H9 (cell line): Measurements from ENCODE around the gene APOC1. TPM values are rescaled to one million over a fixed set of nuclear protein-coding genes. Genes with fewer than 3 reads are reported as not detected.

Experiments used
- DNase-seq: peaks from one replicate; pipeline ENCODE4 v3.0.0-alpha.2; 2017
- H2AFZ ChIP-seq: one replicate; pipeline ENCODE4 v1.6.1; 2013; ENCODE audit warnings: mild to moderate bottlenecking, low read length, control low read depth, moderate library complexity
- H2AK5ac ChIP-seq: 2 replicates; pipeline ENCODE4 v1.6.1; 2013; ENCODE audit warnings: low read length, control low read depth, mixed read lengths; ENCODE audit not compliant: insufficient read length
- H2BK120ac ChIP-seq: one replicate; pipeline ENCODE4 v1.6.1; 2013; ENCODE audit warnings: low read depth, mild to moderate bottlenecking, low read length, control low read depth, inconsistent platforms; ENCODE audit not compliant: poor library complexity, severe bottlenecking
- H2BK12ac ChIP-seq: 2 replicates; pipeline ENCODE4 v1.6.1; 2013; ENCODE audit warnings: low read length, control low read depth, mixed read lengths, low read depth; ENCODE audit not compliant: insufficient read length
- H2BK15ac ChIP-seq: 2 replicates; pipeline ENCODE4 v1.6.1; 2013; ENCODE audit warnings: low read depth, low read length, control low read depth
- H2BK20ac ChIP-seq: one replicate; pipeline ENCODE4 v1.6.1; 2013; ENCODE audit warnings: low read depth, mild to moderate bottlenecking, low read length, control low read depth, inconsistent platforms; ENCODE audit not compliant: poor library complexity, severe bottlenecking
- H2BK5ac ChIP-seq: 2 replicates; pipeline ENCODE4 v1.6.1; 2013; ENCODE audit warnings: low read length, control low read depth, mixed read lengths; ENCODE audit not compliant: insufficient read length
- H3K14ac ChIP-seq: 2 replicates; pipeline ENCODE4 v1.6.1; 2013; ENCODE audit warnings: low read length, control low read depth; ENCODE audit not compliant: insufficient read depth
- H3K18ac ChIP-seq: 2 replicates; pipeline ENCODE4 v1.6.1; 2013; ENCODE audit warnings: low read depth, mild to moderate bottlenecking, mixed read lengths, low read length, control low read depth; ENCODE audit not compliant: insufficient read length
- H3K23ac ChIP-seq: 2 replicates; pipeline ENCODE4 v1.6.1; 2013; ENCODE audit warnings: low read length, control low read depth, mixed read lengths, low read depth; ENCODE audit not compliant: insufficient read length
- H3K23me2 ChIP-seq: 2 replicates; pipeline ENCODE4 v1.6.1; 2013; ENCODE audit warnings: low read depth, mild to moderate bottlenecking, mixed read lengths, low read length, control low read depth; ENCODE audit not compliant: insufficient read length, poor library complexity, severe bottlenecking
- H3K27ac ChIP-seq: 2 replicates; pipeline ENCODE4 v1.5.1; 2013; ENCODE audit warnings: low read length, control low read depth, mixed read lengths, low read depth; ENCODE audit not compliant: insufficient read length
- H3K27me3 ChIP-seq: 2 replicates; pipeline ENCODE4 v1.6.1; 2013; ENCODE audit warnings: low read length, control low read depth, inconsistent platforms; ENCODE audit not compliant: insufficient read depth
- H3K4ac ChIP-seq: 2 replicates; pipeline ENCODE4 v1.6.1; 2013; ENCODE audit warnings: low read depth, mild to moderate bottlenecking, control low read depth, inconsistent platforms, low read length, moderate library complexity
- H3K4me1 ChIP-seq: 2 replicates; pipeline ENCODE4 v1.6.1; 2013; ENCODE audit warnings: low read length, control low read depth, inconsistent platforms; ENCODE audit not compliant: insufficient read depth
- H3K4me2 ChIP-seq: 2 replicates; pipeline ENCODE4 v1.6.1; 2013; ENCODE audit warnings: low read length, control low read depth, mixed read lengths; ENCODE audit not compliant: insufficient read length, insufficient read depth
- H3K56ac ChIP-seq: 2 replicates; pipeline ENCODE4 v1.6.1; 2013; ENCODE audit warnings: low read depth, mild to moderate bottlenecking, mixed read lengths, low read length, control low read depth; ENCODE audit not compliant: insufficient read length
- H3K79me1 ChIP-seq: 2 replicates; pipeline ENCODE4 v1.6.1; 2013; ENCODE audit warnings: low read depth, mild to moderate bottlenecking, moderate library complexity, low read length, control low read depth, inconsistent platforms; ENCODE audit not compliant: insufficient read depth, poor library complexity, severe bottlenecking
- H3K79me2 ChIP-seq: 2 replicates; pipeline ENCODE4 v1.6.1; 2013; ENCODE audit warnings: low read length, control low read depth, inconsistent platforms; ENCODE audit not compliant: insufficient read depth
- H3K9ac ChIP-seq: 2 replicates; pipeline ENCODE4 v1.6.1; 2013; ENCODE audit warnings: low read length, control low read depth, mixed read lengths; ENCODE audit not compliant: insufficient read length; ENCODE audit errors: extremely low read depth
- H3K9me3 ChIP-seq: one replicate; pipeline ENCODE4 v1.6.1; 2013; ENCODE audit warnings: low read depth, low read length, inconsistent platforms; ENCODE audit not compliant: control insufficient read depth
- H3T11ph ChIP-seq: one replicate; pipeline ENCODE4 v1.6.1; 2013; ENCODE audit warnings: mild to moderate bottlenecking, low read length, control low read depth, inconsistent platforms
- H4K20me1 ChIP-seq: one replicate; pipeline ENCODE4 v1.6.1; 2013; ENCODE audit not compliant: control insufficient read depth, insufficient read length, insufficient read depth
- H4K5ac ChIP-seq: 2 replicates; pipeline ENCODE4 v1.6.1; 2013; ENCODE audit warnings: low read depth, mild to moderate bottlenecking, mixed read lengths, low read length, control low read depth; ENCODE audit not compliant: insufficient read length
- H4K8ac ChIP-seq: replicated peaks from 2 replicates; pipeline ENCODE4 v1.6.1; 2013; ENCODE audit warnings: low read length, control low read depth, mixed read lengths, low read depth; ENCODE audit not compliant: insufficient read length
- H4K91ac ChIP-seq: 2 replicates; pipeline ENCODE4 v1.6.1; 2013; ENCODE audit warnings: low read depth, mild to moderate bottlenecking, moderate library complexity, mixed read lengths, low read length, control low read depth; ENCODE audit not compliant: insufficient read length
- H3K27ac Mint-ChIP-seq, 3 experiments: 2 replicates in 2 of 3; 3 replicates in 1 of 3; pipeline ENCODE4 v1.8.0; 2020 to 2021; ENCODE audit warnings: mixed read lengths in 3 of 3, mild to moderate bottlenecking in 1 of 3, moderate library complexity in 1 of 3
- H3K27me3 Mint-ChIP-seq: 2 replicates; pipeline ENCODE4 v1.8.0; 2021; ENCODE audit warnings: low read depth, mild to moderate bottlenecking, moderate library complexity, mixed read lengths
- H3K36me3 Mint-ChIP-seq, 3 experiments: 2 replicates in 2 of 3; 3 replicates in 1 of 3; pipeline ENCODE4 v1.8.0; 2020 to 2021; ENCODE audit warnings: low read depth in 3 of 3, mixed read lengths in 3 of 3; ENCODE audit not compliant: insufficient read depth in 1 of 3
- H3K4me1 Mint-ChIP-seq, 2 experiments: 2 replicates each; pipeline ENCODE4 v1.8.0; 2020; ENCODE audit warnings: mixed read lengths in 2 of 2
- H3K4me3 Mint-ChIP-seq, 2 experiments: 2 replicates in 1 of 2; 3 replicates in 1 of 2; pipeline ENCODE4 v1.8.0; 2020 to 2021; ENCODE audit warnings: mild to moderate bottlenecking in 2 of 2, mixed read lengths in 2 of 2, moderate library complexity in 1 of 2
- H3K9me3 Mint-ChIP-seq, 2 experiments: 2 replicates in 1 of 2; 3 replicates in 1 of 2; pipeline ENCODE4 v1.8.0; 2020; ENCODE audit warnings: mild to moderate bottlenecking in 2 of 2, mixed read lengths in 2 of 2, moderate library complexity in 1 of 2
- WGBS: extraction: QIAGEN DNeasy Blood & Tissue Kit; methylation state at CpG from one replicate; pipeline ENCODE4 v1.1.7; 2013; ENCODE audit warnings: missing lambda C conversion rate, low lambda C conversion rate, mixed read lengths; ENCODE audit not compliant: insufficient read length; ENCODE audit errors: extremely low coverage; 5-methylcytosine and 5-hydroxymethylcytosine counted together
- total RNA-seq: library from RNA; stranded (reverse); gene quantifications from 2 replicates; pipeline ENCODE4 v1.2.1, GENCODE V29; 2021
- TF ChIP-seq, protein P1 (sequence below): fragments of 200-600 bp; sonication (generic); conservative IDR thresholded peaks from 3 replicates; pipeline ENCODE4 v1.8.0; 2021; ENCODE audit warnings: antibody characterized with exemption, mild to moderate bottlenecking

The APOC1 gene
- total RNA-seq, 1 experiment from 2014 or later = 78.1 TPM

GRCh38 chr19:44889830-44890365, 24.5 kb upstream of the APOC1 start:
- Histone ChIP-seq H3K23me2 (peaks cover 6% of the 10 kb centered on the region), H3K4me1 (peaks cover 6% of the 10 kb centered on the region; the same call in 1 of the 2 replicates), H4K5ac (no peak overlapping the region), H2AK5ac (no peak overlapping the region), H3T11ph (no peak overlapping the region), H3K14ac (no peak overlapping the region), H2AFZ (no peak overlapping the region), H3K27ac (peak overlapping the region; percentile 49), H4K20me1 (peaks cover 3% of the 10 kb centered on the region), H3K9ac (peak overlapping the region; percentile 18), H3K79me2 (peaks cover 12% of the 10 kb centered on the region), H2BK5ac (no peak overlapping the region), H2BK120ac (no peak overlapping the region), H4K91ac (no peak overlapping the region), H3K4me2 (peak overlapping the region; percentile 60), H3K4ac (no peak overlapping the region), H3K79me1 (peaks cover 15% of the 10 kb centered on the region), H2BK15ac (no peak overlapping the region), H3K23ac (no peak overlapping the region), H3K9me3 (no peaks in the 10 kb centered on the region), H2BK12ac (no peak overlapping the region), H4K8ac (no peak overlapping the region), H3K56ac (no peak overlapping the region), H3K18ac (no peak overlapping the region), H3K27me3 (no peaks in the 10 kb centered on the region), H2BK20ac (no peak overlapping the region)
- peak overlapping the region; percentile 89 to 100 (median 97) for H3K27ac Mint-ChIP-seq
- H3K36me3 Mint-ChIP-seq = peaks cover 45 to 71% (median 68%) of the 10 kb centered on the region in 3 experiments; a peak in 6 of 7 replicates
- no peak for DNase-seq
- no CpG with 5 or more reads among the region's 17 CpGs for WGBS
- H3K27me3 Mint-ChIP-seq = no peaks in the 10 kb centered on the region; the same call in 1 of the 2 replicates
- TF ChIP-seq, protein P1, sequence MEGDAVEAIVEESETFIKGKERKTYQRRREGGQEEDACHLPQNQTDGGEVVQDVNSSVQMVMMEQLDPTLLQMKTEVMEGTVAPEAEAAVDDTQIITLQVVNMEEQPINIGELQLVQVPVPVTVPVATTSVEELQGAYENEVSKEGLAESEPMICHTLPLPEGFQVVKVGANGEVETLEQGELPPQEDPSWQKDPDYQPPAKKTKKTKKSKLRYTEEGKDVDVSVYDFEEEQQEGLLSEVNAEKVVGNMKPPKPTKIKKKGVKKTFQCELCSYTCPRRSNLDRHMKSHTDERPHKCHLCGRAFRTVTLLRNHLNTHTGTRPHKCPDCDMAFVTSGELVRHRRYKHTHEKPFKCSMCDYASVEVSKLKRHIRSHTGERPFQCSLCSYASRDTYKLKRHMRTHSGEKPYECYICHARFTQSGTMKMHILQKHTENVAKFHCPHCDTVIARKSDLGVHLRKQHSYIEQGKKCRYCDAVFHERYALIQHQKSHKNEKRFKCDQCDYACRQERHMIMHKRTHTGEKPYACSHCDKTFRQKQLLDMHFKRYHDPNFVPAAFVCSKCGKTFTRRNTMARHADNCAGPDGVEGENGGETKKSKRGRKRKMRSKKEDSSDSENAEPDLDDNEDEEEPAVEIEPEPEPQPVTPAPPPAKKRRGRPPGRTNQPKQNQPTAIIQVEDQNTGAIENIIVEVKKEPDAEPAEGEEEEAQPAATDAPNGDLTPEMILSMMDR = no peak
- H3K4me1 Mint-ChIP-seq = peaks cover 3 to 23% of the 10 kb centered on the region in 2 experiments
- peak overlapping the region; percentile 81 to 86 for H3K4me3 Mint-ChIP-seq
- no peaks in the 10 kb centered on the region for H3K9me3 Mint-ChIP-seq
